Measurements from ENCODE around the gene PDE9A.
A peak's percentile ranks its signal among the peaks of the same experiment; 100 is the strongest.

PDE9A gene

DNA sequence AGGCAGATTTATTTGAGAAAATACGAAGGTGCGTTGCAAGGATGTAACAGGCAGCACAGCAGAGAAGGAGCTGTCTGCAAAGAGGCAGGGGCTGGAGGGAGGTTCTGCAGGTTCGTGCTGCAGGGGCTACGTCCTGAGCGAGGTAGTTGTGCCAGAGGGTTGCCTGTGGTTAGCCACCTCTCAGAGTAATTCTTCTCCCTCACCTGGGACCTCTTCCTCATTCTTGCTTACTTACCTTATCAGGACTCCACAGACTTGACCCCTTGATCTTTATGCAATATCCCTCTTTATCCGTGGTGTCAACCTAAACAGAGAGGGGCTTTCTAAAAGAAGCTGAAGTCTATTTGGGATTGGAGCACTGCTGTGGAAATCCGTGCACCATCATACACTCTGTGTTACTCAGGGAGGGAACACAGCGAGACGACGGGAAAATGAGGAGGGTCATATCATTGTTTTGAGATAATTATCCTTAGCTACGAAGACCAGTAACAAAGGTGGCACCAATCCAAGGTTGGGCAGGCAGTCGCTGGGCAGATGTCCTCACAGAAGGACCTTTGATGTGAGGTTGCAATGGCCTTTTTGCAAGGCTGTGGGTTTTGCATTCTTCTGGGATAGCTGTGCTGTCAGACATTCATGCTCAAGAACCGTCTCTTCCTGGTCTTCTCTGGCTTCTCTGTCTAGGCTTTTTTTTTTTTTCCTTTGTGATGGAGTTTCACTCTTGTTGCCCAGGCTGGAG, 143.1 kb downstream of the PDE9A start:
- no peaks in the 10 kb centered on the region for H3K9me2 ChIP-seq (replicated peaks; ENCODE audit: insufficient read depth, low read length)
- H3K9ac ChIP-seq (ENCODE audit: low read length) = no peak overlapping the region
- no peak overlapping the region for H3K4me3 ChIP-seq (ENCODE audit: low read length)
- no peaks in the 10 kb centered on the region for H3K9me3 ChIP-seq (replicated peaks; ENCODE audit: insufficient read depth, low read length)
- DNase-seq = no peak
- H3K27ac ChIP-seq (ENCODE audit: low read length) = no peak overlapping the region
- peaks cover 93% of the 10 kb centered on the region for H3K27me3 ChIP-seq (replicated peaks; ENCODE audit: insufficient read depth, low read length)
- H3K79me2 ChIP-seq (ENCODE audit: low read length) = no peaks in the 10 kb centered on the region
- no peak overlapping the region for H2AFZ ChIP-seq (ENCODE audit: low read length)
- no peak overlapping the region for H3K4me2 ChIP-seq (ENCODE audit: low read depth, low read length)
- no peaks in the 10 kb centered on the region for H3K4me1 ChIP-seq (ENCODE audit: low read length)
- no peaks in the 10 kb centered on the region for H4K20me1 ChIP-seq (ENCODE audit: insufficient read depth, low read length)
- H3F3A ChIP-seq (ENCODE audit: insufficient read depth, low read length) = no peaks in the 10 kb centered on the region
- TF ChIP-seq CTCF (IDR thresholded peaks at IDR 0.05; ENCODE audit: low read length) = no peak
- TF ChIP-seq EZH2phosphoT487 (IDR thresholded peaks at IDR 0.05; ENCODE audit: low read length) = 0 out of 2 replicates have a peak, but pooled peaks have one; percentile 23
- no peaks in the 10 kb centered on the region for H3K36me3 ChIP-seq (replicated peaks; ENCODE audit: insufficient read depth, low read length)

DNA sequence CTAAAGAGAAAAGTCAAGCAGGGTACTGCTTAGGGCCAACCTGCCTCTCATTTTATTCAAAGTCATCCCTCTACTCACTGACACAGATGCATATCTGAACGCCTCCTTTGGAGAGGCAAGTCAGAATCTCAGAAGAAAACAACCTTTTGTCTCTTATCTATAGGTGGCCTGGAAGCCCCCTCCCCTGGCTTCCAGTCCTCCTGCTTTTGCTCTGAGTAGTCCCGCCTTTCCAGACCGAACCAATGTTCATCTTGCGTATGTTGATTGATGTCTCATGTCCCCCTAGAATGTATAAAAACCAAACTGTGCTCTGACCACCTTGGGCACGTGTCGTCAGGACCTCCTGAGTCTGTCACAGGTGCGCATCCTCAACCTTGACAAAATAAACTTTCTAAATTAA, 144.1 kb downstream of the PDE9A start:
- no peak for DNase-seq

DNA sequence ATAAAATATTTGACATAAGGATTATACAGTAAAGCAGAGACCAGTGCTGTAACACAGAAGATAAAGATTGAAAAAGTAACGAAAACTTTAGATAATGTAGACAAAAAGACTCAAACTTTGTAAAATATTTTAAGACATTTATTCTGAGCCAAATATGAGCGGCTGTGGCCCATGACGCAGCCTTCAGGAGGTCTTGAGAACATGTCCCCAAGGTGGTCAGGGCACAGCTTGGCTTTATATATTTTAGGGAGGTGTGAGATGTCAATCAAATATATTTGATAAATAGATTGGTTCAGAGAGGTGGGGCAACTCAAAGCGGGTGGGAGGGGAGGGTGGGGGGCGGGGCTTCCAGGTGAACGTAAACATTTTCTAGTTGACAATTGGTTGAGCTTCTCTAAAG, 144.7 kb downstream of the PDE9A start:
- TF ChIP-seq EZH2phosphoT487 (IDR thresholded peaks at IDR 0.05; ENCODE audit: low read length) (no peak), EZH2 (optimal IDR thresholded peaks at IDR 0.05; ENCODE audit: low read depth, low read length) (no peak), CTCF (IDR thresholded peaks at IDR 0.05; ENCODE audit: low read length) (no peak)
- H2AFZ ChIP-seq (ENCODE audit: low read length) = no peak overlapping the region
- H3K27me3 ChIP-seq (replicated peaks; ENCODE audit: insufficient read depth, low read length) = peaks cover 88% of the 10 kb centered on the region
- no peaks in the 10 kb centered on the region for H3F3A ChIP-seq (ENCODE audit: insufficient read depth, low read length)
- no peak for DNase-seq
- H3K9me2 ChIP-seq (replicated peaks; ENCODE audit: insufficient read depth, low read length) = no peaks in the 10 kb centered on the region
- no peak overlapping the region for H3K27ac ChIP-seq (ENCODE audit: low read length)
- no peaks in the 10 kb centered on the region for H3K4me1 ChIP-seq (ENCODE audit: low read length)
- no peaks in the 10 kb centered on the region for H3K79me2 ChIP-seq (ENCODE audit: low read length)
- no peak overlapping the region for H3K4me3 ChIP-seq (ENCODE audit: low read length)
- no peaks in the 10 kb centered on the region for H3K36me3 ChIP-seq (replicated peaks; ENCODE audit: insufficient read depth, low read length)
- no peak overlapping the region for H3K9ac ChIP-seq (ENCODE audit: low read length)
- no peaks in the 10 kb centered on the region for H3K9me3 ChIP-seq (replicated peaks; ENCODE audit: insufficient read depth, low read length)
- H4K20me1 ChIP-seq (ENCODE audit: insufficient read depth, low read length) = no peaks in the 10 kb centered on the region
- no peak overlapping the region for H3K4me2 ChIP-seq (ENCODE audit: low read depth, low read length)

More for the DNA sequence above, 144.1 kb downstream of the PDE9A start:
- Histone ChIP-seq H3K36me3 (replicated peaks; ENCODE audit: insufficient read depth, low read length) (no peaks in the 10 kb centered on the region), H3F3A (ENCODE audit: insufficient read depth, low read length) (no peaks in the 10 kb centered on the region), H3K27me3 (replicated peaks; ENCODE audit: insufficient read depth, low read length) (peaks cover 90% of the 10 kb centered on the region), H3K9me2 (replicated peaks; ENCODE audit: insufficient read depth, low read length) (no peaks in the 10 kb centered on the region), H3K4me2 (ENCODE audit: low read depth, low read length) (no peak overlapping the region), H3K4me1 (ENCODE audit: low read length) (no peaks in the 10 kb centered on the region), H2AFZ (ENCODE audit: low read length) (no peak overlapping the region), H3K9me3 (replicated peaks; ENCODE audit: insufficient read depth, low read length) (no peaks in the 10 kb centered on the region), H4K20me1 (ENCODE audit: insufficient read depth, low read length) (no peaks in the 10 kb centered on the region), H3K4me3 (ENCODE audit: low read length) (no peak overlapping the region), H3K79me2 (ENCODE audit: low read length) (no peaks in the 10 kb centered on the region), H3K27ac (ENCODE audit: low read length) (no peak overlapping the region), H3K9ac (ENCODE audit: low read length) (no peak overlapping the region)
- no peak for TF ChIP-seq EZH2 (optimal IDR thresholded peaks at IDR 0.05; ENCODE audit: low read depth, low read length)
- no peak for TF ChIP-seq CTCF (IDR thresholded peaks at IDR 0.05; ENCODE audit: low read length)
